Esophagus muscularis mucosa (tissue), 4 donors: ENCODE measurements around the gene PDHX.

Experiments used
- CTCF ChIP-seq, 3 experiments: fragments of 200-600 bp in 2 of 3; fragments of 450-650 bp in 1 of 3; sonication (generic) in 2 of 3; IDR thresholded peaks; one replicate each; pipeline ENCODE4 v1.5.1; 2017 to 2019; ENCODE audit warnings: antibody characterized with exemption in 3 of 3, mild to moderate bottlenecking in 2 of 3, moderate library complexity in 1 of 3
- EP300 ChIP-seq: sonication (generic); formaldehyde crosslinking; IDR thresholded peaks from one replicate; pipeline ENCODE4 v1.6.1; 2017; ENCODE audit warnings: antibody characterized with exemption
- POLR2A ChIP-seq: fragments of 450-650 bp; IDR thresholded peaks from one replicate; pipeline ENCODE4 v1.6.1; 2017; ENCODE audit warnings: antibody characterized with exemption, moderate library complexity, mild to moderate bottlenecking, low read depth
- POLR2AphosphoS5 ChIP-seq, 2 donors: sonication (generic); formaldehyde crosslinking; IDR thresholded peaks; one replicate each; pipeline ENCODE4 v1.6.1; 2017; ENCODE audit warnings: antibody characterized with exemption in 2 of 2

- TF ChIP-seq CTCF (IDR thresholded peaks at IDR 0.05) (no peak), EP300 (no peak), POLR2A (no peak), POLR2AphosphoS5 (IDR thresholded peaks at IDR 0.05) (no peak)
Observed at GRCh38 chr11:34887260-34887659, 29.2 kb upstream of the PDHX start.
